ENCODE data around the gene RBP3.

The RBP3 gene

GRCh38 chr10:47318706-47319105, 29.5 kb upstream of the RBP3 start:
- no peak for DNase-seq (ENCODE audit: low read depth, low spot score)

DNA sequence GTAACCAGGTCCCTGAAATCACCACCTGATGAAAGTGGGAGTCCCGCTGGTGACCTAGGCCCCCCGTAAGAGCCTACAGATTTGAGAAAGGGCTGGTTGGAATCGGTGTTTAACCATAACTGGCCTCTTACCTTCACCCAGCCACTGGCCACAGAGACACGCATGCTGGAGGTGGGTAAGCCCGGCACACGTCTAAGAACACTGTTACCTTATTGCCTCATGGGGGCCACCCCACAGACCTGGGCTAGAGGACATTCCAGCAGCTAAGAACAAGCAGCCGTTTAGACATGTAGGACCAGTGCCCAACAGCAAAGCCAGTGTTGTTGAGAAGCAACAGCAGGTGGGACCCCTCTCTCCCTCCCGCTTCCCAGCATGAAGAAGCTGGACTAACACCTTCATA, 28.4 kb upstream of the RBP3 start:
- DNase-seq (ENCODE audit: low read depth, low spot score): no peak

GRCh38 chr10:47320812-47321211, 27.4 kb upstream of the RBP3 start:
- no peak for DNase-seq (ENCODE audit: low read depth, low spot score)

- DNase-seq (ENCODE audit: low read depth, low spot score): no peak
Measured at GRCh38 chr10:47321521-47322195, 26.5 kb upstream of the RBP3 start.

DNA sequence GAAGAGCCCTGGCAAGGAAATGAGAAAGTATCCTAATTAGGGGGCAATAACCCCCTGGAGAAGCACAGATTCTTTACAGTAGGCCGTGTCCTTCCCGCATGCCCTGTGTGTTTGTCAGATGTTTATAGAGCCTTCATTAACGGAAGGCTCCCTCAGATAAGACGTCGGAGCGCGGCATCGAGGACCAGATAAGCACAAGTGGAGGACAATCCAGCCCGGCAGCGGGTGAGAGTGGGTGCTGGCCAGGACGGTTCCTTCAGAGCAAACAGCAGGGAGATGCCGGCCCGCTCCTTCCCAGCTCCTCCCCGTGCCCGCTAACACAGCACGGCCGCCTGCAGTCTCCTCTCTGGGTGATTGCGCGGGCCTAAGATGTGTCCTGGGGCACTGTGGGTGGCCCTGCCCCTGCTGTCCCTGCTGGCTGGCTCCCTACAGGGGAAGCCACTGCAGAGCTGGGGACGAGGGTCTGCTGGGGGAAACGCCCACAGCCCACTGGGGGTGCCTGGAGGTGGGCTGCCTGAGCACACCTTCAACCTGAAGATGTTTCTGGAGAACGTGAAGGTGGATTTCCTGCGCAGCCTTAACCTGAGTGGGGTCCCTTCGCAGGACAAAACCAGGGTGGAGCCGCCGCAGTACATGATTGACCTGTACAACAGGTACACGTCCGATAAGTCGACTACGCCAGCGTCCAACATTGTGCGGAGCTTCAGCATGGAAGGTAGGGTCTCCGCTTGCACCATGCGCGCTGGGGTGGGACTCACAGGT, 25.7 kb upstream of the RBP3 start, which contains the start of gene GDF2:
Gene GDF2 (plus strand): TSS at position 155 of the 762 bp plus-strand sequence. CDS start 215 bp downstream, at position 370.
- DNase-seq (ENCODE audit: low read depth, low spot score): no peak

DNA sequence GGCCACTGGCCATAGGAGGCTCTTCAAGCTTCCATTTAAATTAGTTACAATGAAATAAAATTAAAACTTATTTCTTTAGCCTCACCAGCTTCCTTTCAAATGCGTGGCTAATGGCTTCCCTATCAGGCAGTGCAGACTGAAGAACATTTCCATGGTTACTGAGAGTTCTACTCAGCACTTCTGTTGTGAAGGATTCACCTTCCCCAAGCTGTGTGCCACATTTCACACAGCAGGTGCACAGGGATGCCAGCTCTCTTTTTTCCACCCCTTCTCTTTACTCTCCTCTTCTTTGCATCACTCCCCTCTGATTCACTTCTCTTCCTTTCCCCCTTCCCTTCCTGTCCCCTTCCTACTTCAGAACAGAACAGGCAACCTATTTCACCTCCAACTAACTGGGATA, 25.1 kb upstream of the RBP3 start:
- DNase-seq (ENCODE audit: low read depth, low spot score): no peak

GRCh38 chr10:47323636-47324296, 24.4 kb upstream of the RBP3 start:
- no peak for DNase-seq (ENCODE audit: low read depth, low spot score)

DNA sequence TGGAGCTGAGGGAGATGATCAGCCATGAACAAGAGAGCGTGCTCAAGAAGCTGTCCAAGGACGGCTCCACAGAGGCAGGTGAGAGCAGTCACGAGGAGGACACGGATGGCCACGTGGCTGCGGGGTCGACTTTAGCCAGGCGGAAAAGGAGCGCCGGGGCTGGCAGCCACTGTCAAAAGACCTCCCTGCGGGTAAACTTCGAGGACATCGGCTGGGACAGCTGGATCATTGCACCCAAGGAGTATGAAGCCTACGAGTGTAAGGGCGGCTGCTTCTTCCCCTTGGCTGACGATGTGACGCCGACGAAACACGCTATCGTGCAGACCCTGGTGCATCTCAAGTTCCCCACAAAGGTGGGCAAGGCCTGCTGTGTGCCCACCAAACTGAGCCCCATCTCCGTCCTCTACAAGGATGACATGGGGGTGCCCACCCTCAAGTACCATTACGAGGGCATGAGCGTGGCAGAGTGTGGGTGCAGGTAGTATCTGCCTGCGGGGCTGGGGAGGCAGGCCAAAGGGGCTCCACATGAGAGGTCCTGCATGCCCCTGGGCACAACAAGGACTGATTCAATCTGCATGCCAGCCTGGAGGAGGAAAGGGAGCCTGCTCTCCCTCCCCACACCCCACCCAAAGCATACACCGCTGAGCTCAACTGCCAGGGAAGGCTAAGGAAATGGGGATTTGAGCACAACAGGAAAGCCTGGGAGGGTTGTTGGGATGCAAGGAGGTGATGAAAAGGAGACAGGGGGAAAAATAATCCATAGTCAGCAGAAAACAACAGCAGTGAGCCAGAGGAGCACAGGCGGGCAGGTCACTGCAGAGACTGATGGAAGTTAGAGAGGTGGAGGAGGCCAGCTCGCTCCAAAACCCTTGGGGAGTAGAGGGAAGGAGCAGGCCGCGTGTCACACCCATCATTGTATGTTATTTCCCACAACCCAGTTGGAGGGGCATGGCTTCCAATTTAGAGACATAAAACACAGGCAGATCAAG, 22.6 kb upstream of the RBP3 start:
- DNase-seq (ENCODE audit: low read depth, low spot score): no peak

DNA sequence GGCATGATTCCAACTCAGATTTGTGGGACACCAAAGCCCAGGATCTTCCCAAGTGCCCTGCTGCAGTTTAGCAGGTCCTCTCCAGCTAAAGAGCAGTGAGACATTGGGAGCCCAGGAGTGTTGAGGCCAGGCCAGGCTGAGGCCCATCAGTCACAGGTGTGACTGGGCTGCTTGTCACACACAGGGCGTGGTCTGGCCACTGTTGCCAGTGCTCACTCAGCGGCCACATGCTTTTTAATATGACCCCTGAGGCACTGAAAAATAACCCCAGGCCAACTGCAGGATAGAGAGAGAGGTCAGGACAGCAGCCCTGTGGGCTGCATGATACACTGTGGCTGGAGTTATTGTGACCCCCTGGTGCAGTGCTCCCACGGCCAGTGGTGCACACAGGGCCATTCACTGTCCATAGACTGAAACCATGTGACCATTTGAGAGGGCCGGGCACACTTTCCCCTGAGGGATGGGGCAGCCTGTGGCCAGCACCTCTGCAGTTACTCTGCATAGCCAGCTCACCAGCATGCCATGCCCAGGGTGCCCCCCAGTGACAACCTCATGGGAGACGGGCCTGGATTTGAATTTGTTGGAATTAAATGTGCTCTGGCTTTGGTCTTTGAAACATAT, 21.7 kb upstream of the RBP3 start:
- DNase-seq (ENCODE audit: low read depth, low spot score): no peak

GRCh38 chr10:47326927-47327330, 21.2 kb upstream of the RBP3 start:
- no peak for DNase-seq (ENCODE audit: low read depth, low spot score)

- no peak for DNase-seq (ENCODE audit: low read depth, low spot score)
Measured at GRCh38 chr10:47329855-47330254, 18.3 kb upstream of the RBP3 start.

DNA sequence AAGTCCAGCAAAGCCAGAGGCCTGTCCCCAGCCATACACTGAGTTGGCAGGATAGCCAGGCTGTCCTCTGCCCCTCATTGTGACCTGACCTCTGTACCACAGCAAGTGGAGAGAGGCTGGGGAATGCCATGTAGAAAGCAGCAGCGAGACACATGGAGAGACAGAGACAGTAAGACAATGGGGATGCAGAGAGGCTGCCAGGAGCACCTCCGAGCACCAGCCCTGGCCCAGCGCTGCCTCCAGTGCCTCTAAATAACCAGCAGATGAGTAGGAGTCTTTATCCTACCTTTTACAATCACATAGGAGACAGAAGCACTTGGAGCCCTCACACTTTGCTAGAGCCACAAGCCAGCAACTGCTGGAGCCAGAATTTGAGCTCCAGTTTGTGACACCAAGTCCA, 17.8 kb upstream of the RBP3 start:
- no peak for DNase-seq (ENCODE audit: low read depth, low spot score)

DNA sequence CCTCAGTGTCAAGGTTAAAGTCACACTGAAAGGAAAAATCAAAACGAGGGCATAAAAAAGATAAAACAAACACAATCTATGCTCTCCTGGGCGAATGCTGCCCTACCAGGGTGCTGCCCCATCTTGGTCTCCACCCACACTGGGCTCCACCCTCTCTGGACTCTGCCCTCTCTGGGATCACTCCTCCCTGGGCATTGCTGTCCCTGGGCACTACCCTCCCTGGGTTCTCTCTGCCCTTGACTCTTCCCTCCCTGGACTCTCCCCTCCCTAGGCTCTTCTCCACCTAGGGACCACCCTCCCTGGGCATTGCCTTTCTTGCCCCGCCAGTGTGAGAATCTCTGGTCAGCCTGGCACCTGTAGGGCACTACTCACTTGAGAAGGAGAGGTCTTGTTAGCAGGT, 17.4 kb upstream of the RBP3 start:
- no peak for DNase-seq (ENCODE audit: low read depth, low spot score)

DNA sequence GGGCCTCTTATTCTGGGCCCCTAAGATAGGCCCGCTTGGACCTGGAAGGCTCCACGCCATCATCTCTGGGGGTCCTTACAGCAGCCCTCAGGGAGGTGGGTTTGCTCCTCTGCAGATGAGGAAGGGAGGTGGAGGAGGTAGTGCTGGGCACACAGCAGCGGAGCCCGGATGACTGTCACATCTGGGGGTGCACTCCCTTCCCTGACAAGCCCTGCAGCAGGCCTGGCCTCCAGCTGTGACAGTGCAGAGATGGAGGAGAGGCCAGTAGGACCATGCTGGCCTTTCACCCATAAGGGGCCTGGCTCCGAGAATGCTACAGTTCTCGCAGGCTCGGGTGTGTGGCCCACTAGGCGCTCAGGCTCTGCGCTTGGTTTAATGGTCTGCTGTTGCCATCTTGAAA, 16.7 kb upstream of the RBP3 start:
- no peak for DNase-seq (ENCODE audit: low read depth, low spot score)

GRCh38 chr10:47331954-47332353, 16.2 kb upstream of the RBP3 start:
- DNase-seq (ENCODE audit: low read depth, low spot score): peak; percentile 48

GRCh38 chr10:47332371-47332770, 15.8 kb upstream of the RBP3 start:
- no peak for DNase-seq (ENCODE audit: low read depth, low spot score)

DNA sequence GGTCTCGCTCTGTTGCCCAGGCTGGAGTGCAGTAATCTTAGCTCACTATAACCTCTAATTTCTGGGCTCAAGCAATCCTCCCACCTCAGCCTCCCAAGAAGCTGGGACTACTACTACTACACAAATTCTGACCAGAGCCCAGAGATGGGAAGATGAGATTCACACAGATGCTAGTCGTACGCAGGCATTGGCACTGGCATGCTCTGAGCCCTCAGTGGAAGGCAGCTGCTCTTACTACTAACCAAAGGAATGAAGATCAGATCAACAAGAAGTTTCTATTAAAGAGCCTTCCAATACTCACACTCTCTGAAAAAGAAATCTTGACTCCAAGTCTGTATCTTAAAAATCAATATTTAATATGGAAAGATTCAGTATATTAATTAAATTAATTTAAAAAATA, 15.2 kb upstream of the RBP3 start:
- DNase-seq (ENCODE audit: low read depth, low spot score): no peak

DNA sequence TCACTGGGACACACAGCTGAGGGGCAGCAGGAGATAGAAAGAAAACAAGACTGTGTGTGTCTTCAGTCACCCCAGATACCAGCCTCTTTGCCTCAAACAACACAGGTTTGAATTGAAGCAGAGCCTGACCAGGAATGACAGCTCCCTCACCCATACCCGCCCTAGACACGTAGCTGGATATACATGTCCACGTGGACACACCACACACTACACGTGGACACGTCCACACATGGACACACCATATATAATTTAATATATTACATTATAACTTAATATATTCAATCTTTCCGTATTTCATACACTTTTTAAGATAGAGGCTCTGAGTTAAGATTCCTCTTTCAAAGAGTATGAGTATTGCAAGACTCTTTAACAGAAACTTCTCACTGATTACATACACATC, 14.6 kb upstream of the RBP3 start:
- no peak for DNase-seq (ENCODE audit: low read depth, low spot score)

- DNase-seq (ENCODE audit: low read depth, low spot score): no peak
Measured at GRCh38 chr10:47334466-47335295, 13.5 kb upstream of the RBP3 start.

- DNase-seq (ENCODE audit: low read depth, low spot score): no peak
Measured at GRCh38 chr10:47335906-47336305, 12.3 kb upstream of the RBP3 start.
